GM21737 (cell line): ENCODE data around the gene CCDC188.

ENCODE experiments used
- ATAC-seq: cut with Tn5 transposase; IDR thresholded peaks from one replicate; pipeline ENCODE4 v1.9.1; 2021; ENCODE audit warnings: mild to moderate bottlenecking, moderate library complexity; ENCODE audit not compliant: unreplicated experiment

CCDC188 gene

GRCh38 chr22:20151276-20151588 lies 377 bp upstream of the CCDC188 start:
- ATAC-seq, result no peak

- ATAC-seq, result no peak
Measured at GRCh38 chr22:20149257-20150250, 1.3 kb downstream of the CCDC188 start.

GRCh38 chr22:20148414-20148813 lies 2.4 kb downstream of the CCDC188 start:
- ATAC-seq, result no peak

- no peak for ATAC-seq
Measured at GRCh38 chr22:20147237-20147988, 3.4 kb downstream of the CCDC188 start.

GRCh38 chr22:20146777-20147176 lies 4.1 kb downstream of the CCDC188 start:
- ATAC-seq, result no peak

GRCh38 chr22:20145832-20146223 lies 5.0 kb downstream of the CCDC188 start:
- no peak for ATAC-seq

GRCh38 chr22:20145206-20145831 lies 5.5 kb downstream of the CCDC188 start:
- no peak for ATAC-seq

GRCh38 chr22:20143883-20144665 lies 6.8 kb downstream of the CCDC188 start:
- no peak for ATAC-seq

- no peak for ATAC-seq
Measured at GRCh38 chr22:20142711-20143621, 7.9 kb downstream of the CCDC188 start.

GRCh38 chr22:20141186-20142077 lies 9.4 kb downstream of the CCDC188 start:
- ATAC-seq, result no peak

- no peak for ATAC-seq
Measured at GRCh38 chr22:20140521-20140964, 10.3 kb downstream of the CCDC188 start.

GRCh38 chr22:20140107-20140445 lies 10.8 kb downstream of the CCDC188 start:
- ATAC-seq, result no peak

GRCh38 chr22:20139391-20140106 lies 11.3 kb downstream of the CCDC188 start:
- ATAC-seq, result no peak

- ATAC-seq, result no peak
Measured at GRCh38 chr22:20138868-20139267, 12.0 kb downstream of the CCDC188 start.

GRCh38 chr22:20138417-20138738 lies 12.5 kb downstream of the CCDC188 start:
- ATAC-seq, result no peak

- ATAC-seq, result no peak
Measured at GRCh38 chr22:20137671-20138416, 13.0 kb downstream of the CCDC188 start.

- no peak for ATAC-seq
Measured at GRCh38 chr22:20137113-20137512, 13.7 kb downstream of the CCDC188 start.

GRCh38 chr22:20136603-20136873 lies 14.3 kb downstream of the CCDC188 start:
- ATAC-seq, result no peak
